Fibroblast of lung (primary cell): Measurements from ENCODE around the gene RUFY3. TPM values are rescaled to one million over a fixed set of nuclear protein-coding genes. Genes with fewer than 3 reads are reported as not detected.

Experiments
- DNase-seq, 2 donors: peaks; one replicate each; pipeline versions ENCODE4 v3.0.0 to v3.0.0-alpha.2; 2010; ENCODE audit warnings: low read depth in 2 of 2
- H2AFZ ChIP-seq: 2 replicates; pipeline ENCODE4 v1.5.1; 2012; ENCODE audit warnings: low read length, control low read depth, inconsistent platforms
- H3K27ac ChIP-seq: 2 replicates; pipeline ENCODE4 v1.5.1; 2011; ENCODE audit warnings: low read length, control low read depth; ENCODE audit not compliant: insufficient read depth
- H3K27me3 ChIP-seq: 2 replicates; pipeline ENCODE4 v1.5.1; 2011; ENCODE audit warnings: mild to moderate bottlenecking, low read length; ENCODE audit not compliant: control insufficient read depth, insufficient read depth
- H3K36me3 ChIP-seq: 2 replicates; pipeline ENCODE4 v1.5.1; 2011; ENCODE audit warnings: low read length; ENCODE audit not compliant: control insufficient read depth, insufficient read depth
- H3K4me1 ChIP-seq: 2 replicates; pipeline ENCODE4 v1.5.1; 2011; ENCODE audit warnings: low read length; ENCODE audit not compliant: control insufficient read depth, insufficient read depth; ENCODE audit errors: extremely low read depth
- H3K4me2 ChIP-seq: 2 replicates; pipeline ENCODE4 v1.5.1; 2011; ENCODE audit warnings: low read length, control low read depth; ENCODE audit not compliant: insufficient read depth; ENCODE audit errors: extremely low read depth
- H3K4me3 ChIP-seq, 4 experiments: fragments of 200-600 bp in 1 of 4; sonication (generic) in 1 of 4; replicated peaks in 1 of 4; 2 replicates each; pipeline ENCODE4 v1.5.1; 2011 to 2016; ENCODE audit warnings: low read length in 4 of 4, low read depth in 3 of 4, mild to moderate bottlenecking in 3 of 4, control low read depth in 2 of 4, inconsistent platforms in 1 of 4, mixed read lengths in 1 of 4; ENCODE audit not compliant: insufficient read depth in 1 of 4; ENCODE audit errors: control extremely low read depth in 1 of 4
- H3K79me2 ChIP-seq: 2 replicates; pipeline ENCODE4 v1.5.1; 2012; ENCODE audit warnings: mild to moderate bottlenecking, low read length, inconsistent platforms; ENCODE audit not compliant: control insufficient read depth, insufficient read depth
- H3K9ac ChIP-seq: 2 replicates; pipeline ENCODE4 v1.5.1; 2011; ENCODE audit warnings: mild to moderate bottlenecking, low read length, control low read depth; ENCODE audit not compliant: insufficient read depth
- H3K9me3 ChIP-seq: 2 replicates; pipeline ENCODE4 v1.5.1; 2012; ENCODE audit warnings: low read depth, low read length; ENCODE audit not compliant: control insufficient read depth, insufficient read depth
- H4K20me1 ChIP-seq: 2 replicates; pipeline ENCODE4 v1.5.1; 2011; ENCODE audit warnings: low read length; ENCODE audit not compliant: control insufficient read depth, insufficient read depth; ENCODE audit errors: extremely low read depth
- EZH2 ChIP-seq: IDR thresholded peaks from 2 replicates; pipeline ENCODE4 v1.5.1; 2012; ENCODE audit warnings: low read length, control low read depth, mild to moderate bottlenecking; ENCODE audit errors: missing control alignments
- polyA plus RNA-seq, 2 donors: library from polyadenylated mRNA; depleted of rRNA in 1 of 2; stranded (reverse) in 1 of 2; unstranded in 1 of 2; fragments of >200 nt; gene quantifications; 2 replicates each; pipeline ENCODE4 v1.2.1, GENCODE V29; 2011 to 2012; ENCODE audit warnings: missing spikeins in 1 of 2
- total RNA-seq: library from RNA; depleted of rRNA; stranded (reverse); fragments of >200 nt; gene quantifications from 2 replicates; pipeline ENCODE4 v1.2.1, GENCODE V29; 2014
- TF ChIP-seq, protein P1 (sequence below), 2 donors: IDR thresholded peaks in 1 of 2; conservative IDR thresholded peaks in 1 of 2; 1 replicate in 1 of 2; 2 replicates in 1 of 2; pipeline ENCODE4 v1.5.1; 2011 to 2012; ENCODE audit warnings: low read length in 2 of 2, control low read depth in 1 of 2, inconsistent platforms in 1 of 2, low read depth in 1 of 2, mild to moderate bottlenecking in 1 of 2

RUFY3 gene
- total and polyA plus RNA-seq, 2 donors (not counting 1 experiment from before 2014, with no cell fraction given) = 36.3 to 97.8 TPM

GRCh38 chr4:70705183-70706043 is 16.4 kb upstream of the RUFY3 start:
- H3K27me3 ChIP-seq = no peaks in the 10 kb centered on the region
- peaks cover 35% of the 10 kb centered on the region for H3K79me2 ChIP-seq
- H3K27ac ChIP-seq = peak overlapping the region; percentile 91
- peak overlapping the region; percentile 81 for H3K9ac ChIP-seq
- no peaks in the 10 kb centered on the region for H3K9me3 ChIP-seq
- peak overlapping the region; percentile 67 to 91 (median 70) for H3K4me3 ChIP-seq
- peak; percentile 57 to 72 for DNase-seq
- no peaks in the 10 kb centered on the region for H3K36me3 ChIP-seq
- H4K20me1 ChIP-seq = no peaks in the 10 kb centered on the region
- peaks cover 4% of the 10 kb centered on the region for H3K4me1 ChIP-seq
- peak overlapping the region; percentile 73 for H2AFZ ChIP-seq
- H3K4me2 ChIP-seq = peak overlapping the region; percentile 95
- TF ChIP-seq, protein P1, sequence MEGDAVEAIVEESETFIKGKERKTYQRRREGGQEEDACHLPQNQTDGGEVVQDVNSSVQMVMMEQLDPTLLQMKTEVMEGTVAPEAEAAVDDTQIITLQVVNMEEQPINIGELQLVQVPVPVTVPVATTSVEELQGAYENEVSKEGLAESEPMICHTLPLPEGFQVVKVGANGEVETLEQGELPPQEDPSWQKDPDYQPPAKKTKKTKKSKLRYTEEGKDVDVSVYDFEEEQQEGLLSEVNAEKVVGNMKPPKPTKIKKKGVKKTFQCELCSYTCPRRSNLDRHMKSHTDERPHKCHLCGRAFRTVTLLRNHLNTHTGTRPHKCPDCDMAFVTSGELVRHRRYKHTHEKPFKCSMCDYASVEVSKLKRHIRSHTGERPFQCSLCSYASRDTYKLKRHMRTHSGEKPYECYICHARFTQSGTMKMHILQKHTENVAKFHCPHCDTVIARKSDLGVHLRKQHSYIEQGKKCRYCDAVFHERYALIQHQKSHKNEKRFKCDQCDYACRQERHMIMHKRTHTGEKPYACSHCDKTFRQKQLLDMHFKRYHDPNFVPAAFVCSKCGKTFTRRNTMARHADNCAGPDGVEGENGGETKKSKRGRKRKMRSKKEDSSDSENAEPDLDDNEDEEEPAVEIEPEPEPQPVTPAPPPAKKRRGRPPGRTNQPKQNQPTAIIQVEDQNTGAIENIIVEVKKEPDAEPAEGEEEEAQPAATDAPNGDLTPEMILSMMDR (conservative IDR thresholded peaks at IDR 0.05 in 1 of 2, IDR thresholded peaks at IDR 0.05 in 1 of 2; ENCODE audit: low read depth in 1 of 2, low read length in 2 of 2) = no peak
- TF ChIP-seq EZH2 = no peak

DNA sequence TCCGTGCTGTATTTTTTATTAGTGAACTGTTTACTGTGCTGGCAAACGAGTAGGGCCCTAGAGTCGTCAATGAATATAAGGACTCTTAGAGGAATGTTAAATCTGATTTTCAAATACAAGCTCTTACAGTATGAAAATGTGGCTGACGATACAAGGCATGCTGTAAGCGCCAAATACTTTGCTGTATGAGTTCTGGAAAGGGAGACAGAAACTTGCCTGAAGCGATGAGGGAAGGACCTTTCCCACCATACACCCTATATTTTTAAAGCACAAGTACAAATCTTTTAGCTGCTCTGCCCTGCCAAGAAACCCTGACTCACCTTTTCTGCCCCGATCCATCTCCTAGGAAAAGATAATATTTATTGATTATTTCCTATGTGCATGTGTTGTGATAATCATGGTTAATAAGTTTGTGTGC is 15.7 kb upstream of the RUFY3 start:
- Histone ChIP-seq H3K9ac (peak overlapping the region; percentile 81), H3K4me2 (peak overlapping the region; percentile 95), H3K4me1 (peaks cover 4% of the 10 kb centered on the region), H3K4me3 (peak overlapping the region; percentile 67 to 91 (median 70)), H3K27ac (peak overlapping the region; percentile 91), H4K20me1 (no peaks in the 10 kb centered on the region), H3K27me3 (no peaks in the 10 kb centered on the region), H3K9me3 (no peaks in the 10 kb centered on the region), H2AFZ (peak overlapping the region; percentile 73), H3K36me3 (no peaks in the 10 kb centered on the region), H3K79me2 (peaks cover 35% of the 10 kb centered on the region)
- TF ChIP-seq EZH2 = no peak
- TF ChIP-seq, protein P1 (conservative IDR thresholded peaks at IDR 0.05 in 1 of 2, IDR thresholded peaks at IDR 0.05 in 1 of 2; ENCODE audit: low read depth in 1 of 2, low read length in 2 of 2) = no peak
- peak in 1 of 2 donors; percentile 35 for DNase-seq

DNA sequence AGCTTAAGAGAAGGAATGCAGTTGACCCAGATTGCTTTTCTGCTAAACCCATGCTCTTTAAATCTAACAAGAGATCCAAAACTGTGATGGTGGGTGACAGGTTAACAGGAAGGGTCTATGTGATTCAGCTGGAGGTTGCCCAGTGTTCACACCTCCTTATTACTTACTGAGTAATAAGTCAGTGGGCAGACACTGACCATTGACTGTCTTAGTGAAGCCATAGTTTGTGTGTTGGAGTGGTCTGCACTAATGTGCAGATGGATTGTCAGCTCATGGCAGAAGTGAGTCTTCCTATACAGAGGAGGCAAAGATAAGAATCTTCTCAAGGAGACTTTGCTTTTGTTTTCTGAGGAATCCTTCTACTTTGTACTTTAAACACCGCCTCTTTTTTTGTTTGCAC is 15.2 kb upstream of the RUFY3 start:
- DNase-seq = peak in 1 of 2 donors; percentile 24
- H2AFZ ChIP-seq = peak overlapping the region; percentile 29

More for the DNA sequence above, 15.2 kb upstream of the RUFY3 start:
- Histone ChIP-seq H4K20me1 (no peaks in the 10 kb centered on the region), H3K79me2 (peaks cover 35% of the 10 kb centered on the region), H3K27me3 (no peaks in the 10 kb centered on the region), H3K4me3 (peak overlapping the region; percentile 67 to 91 (median 70)), H3K27ac (peak overlapping the region; percentile 91), H3K9me3 (no peaks in the 10 kb centered on the region), H3K4me2 (peak overlapping the region; percentile 95), H3K4me1 (peaks cover 4% of the 10 kb centered on the region), H3K36me3 (no peaks in the 10 kb centered on the region), H3K9ac (no peak overlapping the region)
- TF ChIP-seq, protein P1 (conservative IDR thresholded peaks at IDR 0.05 in 1 of 2, IDR thresholded peaks at IDR 0.05 in 1 of 2; ENCODE audit: low read depth in 1 of 2, low read length in 2 of 2) = no peak
- no peak for TF ChIP-seq EZH2
